ENCODE data around the gene SLC35F3.

Gene SLC35F3

GRCh38 chr1:234265321-234265720, 360.8 kb downstream of the SLC35F3 start:
- no peak for DNase-seq

GRCh38 chr1:234265861-234266260, 361.4 kb downstream of the SLC35F3 start:
- DNase-seq = no peak

- DNase-seq = peak; percentile 28
Measured at GRCh38 chr1:234270093-234270492, 365.6 kb downstream of the SLC35F3 start.

GRCh38 chr1:234270581-234271242, 366.2 kb downstream of the SLC35F3 start:
- DNase-seq = peak; percentile 19

- peak; percentile 16 for DNase-seq
Measured at GRCh38 chr1:234271243-234271606, 366.7 kb downstream of the SLC35F3 start.

- DNase-seq = no peak
Measured at GRCh38 chr1:234272656-234273312, 368.3 kb downstream of the SLC35F3 start.

- DNase-seq = no peak
Measured at GRCh38 chr1:234273981-234274380, 369.5 kb downstream of the SLC35F3 start.

- DNase-seq = no peak
Measured at GRCh38 chr1:234276151-234276788, 371.8 kb downstream of the SLC35F3 start.

GRCh38 chr1:234277161-234277868, 372.8 kb downstream of the SLC35F3 start:
- no peak for DNase-seq

- no peak for DNase-seq
Measured at GRCh38 chr1:234279021-234279420, 374.5 kb downstream of the SLC35F3 start.

GRCh38 chr1:234280500-234280899, 376.0 kb downstream of the SLC35F3 start:
- no peak for DNase-seq

GRCh38 chr1:234281826-234282489, 377.5 kb downstream of the SLC35F3 start:
- DNase-seq = no peak

- no peak for DNase-seq
Measured at GRCh38 chr1:234286206-234286605, 381.7 kb downstream of the SLC35F3 start.

GRCh38 chr1:234288946-234289345, 384.5 kb downstream of the SLC35F3 start:
- DNase-seq = no peak

GRCh38 chr1:234289538-234290305, 385.2 kb downstream of the SLC35F3 start:
- DNase-seq = no peak

- no peak for DNase-seq
Measured at GRCh38 chr1:234292011-234292410, 387.5 kb downstream of the SLC35F3 start.

GRCh38 chr1:234292548-234292947, 388.1 kb downstream of the SLC35F3 start:
- no peak for DNase-seq

GRCh38 chr1:234294109-234294817, 389.8 kb downstream of the SLC35F3 start:
- DNase-seq = no peak

- no peak for DNase-seq
Measured at GRCh38 chr1:234295068-234295467, 390.6 kb downstream of the SLC35F3 start.

GRCh38 chr1:234295626-234296025, 391.1 kb downstream of the SLC35F3 start:
- DNase-seq = no peak

- no peak for DNase-seq
Measured at GRCh38 chr1:234296496-234296895, 392.0 kb downstream of the SLC35F3 start.

GRCh38 chr1:234297668-234298067, 393.2 kb downstream of the SLC35F3 start:
- DNase-seq = no peak

Data from stimulated activated CD4-positive, alpha-beta T cell treated with anti-CD3 and anti-CD28 coated beads, Interleukin-15, amount 100 ng/mL, for 24 hours (primary cell).